ENCODE data around the gene DCP1B.

The DCP1B gene

GRCh38 chr12:2009623-2010022, 5.4 kb upstream of the DCP1B start:
- no peaks in the 10 kb centered on the region for H3K9me3 ChIP-seq (ENCODE audit: insufficient read depth, low read length)
- H3K4me3 ChIP-seq (ENCODE audit: insufficient read depth, low read length, poor library complexity, severe bottlenecking), result no peak overlapping the region
- no peak for TF ChIP-seq EZH2phosphoT487 (conservative IDR thresholded peaks at IDR 0.05; ENCODE audit: low read length)
- TF ChIP-seq CTCF (IDR thresholded peaks at IDR 0.05; ENCODE audit: insufficient read depth, low read length, poor library complexity, severe bottlenecking), result no peak
- no peaks in the 10 kb centered on the region for H4K20me1 ChIP-seq (ENCODE audit: low read depth, low read length)
- no peak overlapping the region for H3K27ac ChIP-seq (ENCODE audit: low read depth, low read length)
- H3K79me2 ChIP-seq (ENCODE audit: insufficient read depth, low read length), result no peaks in the 10 kb centered on the region
- no peaks in the 10 kb centered on the region for H3F3A ChIP-seq (ENCODE audit: insufficient read depth)
- H3K9me2 ChIP-seq (replicated peaks; ENCODE audit: insufficient read depth, low read length), result no peaks in the 10 kb centered on the region
- no peaks in the 10 kb centered on the region for H3K36me3 ChIP-seq (ENCODE audit: low read length)
- H3K4me2 ChIP-seq (ENCODE audit: low read depth, low read length, poor library complexity, severe bottlenecking), result no peak overlapping the region
- no peak overlapping the region for H2AFZ ChIP-seq (ENCODE audit: low read depth, low read length, severe bottlenecking)
- no peaks in the 10 kb centered on the region for H3K27me3 ChIP-seq (ENCODE audit: low read length)
- no peak overlapping the region for H3K9ac ChIP-seq (ENCODE audit: low read length)

- no peak overlapping the region for H3K9ac ChIP-seq (ENCODE audit: low read length)
- H4K20me1 ChIP-seq (ENCODE audit: low read depth, low read length), result no peaks in the 10 kb centered on the region
- no peaks in the 10 kb centered on the region for H3K79me2 ChIP-seq (ENCODE audit: insufficient read depth, low read length)
- H3K4me2 ChIP-seq (ENCODE audit: low read depth, low read length, poor library complexity, severe bottlenecking), result no peak overlapping the region
- H3F3A ChIP-seq (ENCODE audit: insufficient read depth), result no peaks in the 10 kb centered on the region
- no peaks in the 10 kb centered on the region for H3K9me2 ChIP-seq (replicated peaks; ENCODE audit: insufficient read depth, low read length)
- no peaks in the 10 kb centered on the region for H3K36me3 ChIP-seq (ENCODE audit: low read length)
- no peaks in the 10 kb centered on the region for H3K27me3 ChIP-seq (ENCODE audit: low read length)
- no peak overlapping the region for H3K4me3 ChIP-seq (ENCODE audit: insufficient read depth, low read length, poor library complexity, severe bottlenecking)
- H2AFZ ChIP-seq (ENCODE audit: low read depth, low read length, severe bottlenecking), result no peak overlapping the region
- H3K9me3 ChIP-seq (ENCODE audit: insufficient read depth, low read length), result no peaks in the 10 kb centered on the region
- H3K27ac ChIP-seq (ENCODE audit: low read depth, low read length), result no peak overlapping the region
- TF ChIP-seq CTCF (IDR thresholded peaks at IDR 0.05; ENCODE audit: insufficient read depth, low read length, poor library complexity, severe bottlenecking) (no peak), EZH2phosphoT487 (conservative IDR thresholded peaks at IDR 0.05; ENCODE audit: low read length) (no peak)
These were observed 4.4 kb upstream of the DCP1B start for GRCh38 chr12:2008677-2009076.

GRCh38 chr12:2003676-2004112, 563 bp downstream of the DCP1B start:
- no peaks in the 10 kb centered on the region for H3K79me2 ChIP-seq (ENCODE audit: insufficient read depth, low read length)
- H4K20me1 ChIP-seq (ENCODE audit: low read depth, low read length), result no peaks in the 10 kb centered on the region
- H3K9me2 ChIP-seq (replicated peaks; ENCODE audit: insufficient read depth, low read length), result no peaks in the 10 kb centered on the region
- H3K9ac ChIP-seq (ENCODE audit: low read length), result peak overlapping the region; percentile 59
- no peaks in the 10 kb centered on the region for H3K9me3 ChIP-seq (ENCODE audit: insufficient read depth, low read length)
- H3K4me3 ChIP-seq (ENCODE audit: insufficient read depth, low read length, poor library complexity, severe bottlenecking), result peak overlapping the region; percentile 55
- H3F3A ChIP-seq (ENCODE audit: insufficient read depth), result no peaks in the 10 kb centered on the region
- peak overlapping the region; percentile 45 for H3K4me2 ChIP-seq (ENCODE audit: low read depth, low read length, poor library complexity, severe bottlenecking)
- peak overlapping the region; percentile 37 for H2AFZ ChIP-seq (ENCODE audit: low read depth, low read length, severe bottlenecking)
- TF ChIP-seq EZH2phosphoT487 (conservative IDR thresholded peaks at IDR 0.05; ENCODE audit: low read length) (no peak), CTCF (IDR thresholded peaks at IDR 0.05; ENCODE audit: insufficient read depth, low read length, poor library complexity, severe bottlenecking) (no peak)
- H3K27ac ChIP-seq (ENCODE audit: low read depth, low read length), result no peak overlapping the region
- no peaks in the 10 kb centered on the region for H3K36me3 ChIP-seq (ENCODE audit: low read length)
- H3K27me3 ChIP-seq (ENCODE audit: low read length), result no peaks in the 10 kb centered on the region

Data from SU-DHL-6 (cell line).